ENCODE results near the gene DHRS11. TPM values are rescaled to one million over a fixed set of nuclear protein-coding genes. Genes with fewer than 3 reads are reported as not detected.

The DHRS11 gene
- total RNA-seq, 3 donors from 2014 or later = 146 to 295 (median 162) TPM

DNA sequence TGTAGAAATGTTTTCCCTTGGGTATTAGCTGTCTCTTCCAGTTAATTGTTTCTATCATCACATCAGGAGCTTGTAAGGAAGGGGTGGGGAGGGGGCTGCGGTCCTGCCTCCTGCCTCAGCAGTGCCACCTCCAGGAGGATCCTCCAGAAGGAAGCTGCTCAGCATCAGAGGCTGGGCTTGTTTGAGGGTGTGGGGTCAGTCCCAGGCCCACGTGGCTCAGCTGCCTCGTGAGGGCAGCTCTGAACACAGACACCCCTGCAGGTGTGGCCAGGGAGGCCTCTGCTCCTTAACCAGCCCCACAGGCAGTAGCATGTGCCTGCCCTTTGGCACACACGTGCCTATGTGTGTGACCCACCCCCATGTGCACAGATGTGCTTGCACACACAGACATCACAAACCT is 56.0 kb downstream of the DHRS11 start:
- no peaks in the 10 kb centered on the region for H3K9me3 ChIP-seq
- TF ChIP-seq, protein P1, sequence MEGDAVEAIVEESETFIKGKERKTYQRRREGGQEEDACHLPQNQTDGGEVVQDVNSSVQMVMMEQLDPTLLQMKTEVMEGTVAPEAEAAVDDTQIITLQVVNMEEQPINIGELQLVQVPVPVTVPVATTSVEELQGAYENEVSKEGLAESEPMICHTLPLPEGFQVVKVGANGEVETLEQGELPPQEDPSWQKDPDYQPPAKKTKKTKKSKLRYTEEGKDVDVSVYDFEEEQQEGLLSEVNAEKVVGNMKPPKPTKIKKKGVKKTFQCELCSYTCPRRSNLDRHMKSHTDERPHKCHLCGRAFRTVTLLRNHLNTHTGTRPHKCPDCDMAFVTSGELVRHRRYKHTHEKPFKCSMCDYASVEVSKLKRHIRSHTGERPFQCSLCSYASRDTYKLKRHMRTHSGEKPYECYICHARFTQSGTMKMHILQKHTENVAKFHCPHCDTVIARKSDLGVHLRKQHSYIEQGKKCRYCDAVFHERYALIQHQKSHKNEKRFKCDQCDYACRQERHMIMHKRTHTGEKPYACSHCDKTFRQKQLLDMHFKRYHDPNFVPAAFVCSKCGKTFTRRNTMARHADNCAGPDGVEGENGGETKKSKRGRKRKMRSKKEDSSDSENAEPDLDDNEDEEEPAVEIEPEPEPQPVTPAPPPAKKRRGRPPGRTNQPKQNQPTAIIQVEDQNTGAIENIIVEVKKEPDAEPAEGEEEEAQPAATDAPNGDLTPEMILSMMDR (IDR thresholded peaks at IDR 0.05) = no peak
- no peak for DNase-seq

DNA sequence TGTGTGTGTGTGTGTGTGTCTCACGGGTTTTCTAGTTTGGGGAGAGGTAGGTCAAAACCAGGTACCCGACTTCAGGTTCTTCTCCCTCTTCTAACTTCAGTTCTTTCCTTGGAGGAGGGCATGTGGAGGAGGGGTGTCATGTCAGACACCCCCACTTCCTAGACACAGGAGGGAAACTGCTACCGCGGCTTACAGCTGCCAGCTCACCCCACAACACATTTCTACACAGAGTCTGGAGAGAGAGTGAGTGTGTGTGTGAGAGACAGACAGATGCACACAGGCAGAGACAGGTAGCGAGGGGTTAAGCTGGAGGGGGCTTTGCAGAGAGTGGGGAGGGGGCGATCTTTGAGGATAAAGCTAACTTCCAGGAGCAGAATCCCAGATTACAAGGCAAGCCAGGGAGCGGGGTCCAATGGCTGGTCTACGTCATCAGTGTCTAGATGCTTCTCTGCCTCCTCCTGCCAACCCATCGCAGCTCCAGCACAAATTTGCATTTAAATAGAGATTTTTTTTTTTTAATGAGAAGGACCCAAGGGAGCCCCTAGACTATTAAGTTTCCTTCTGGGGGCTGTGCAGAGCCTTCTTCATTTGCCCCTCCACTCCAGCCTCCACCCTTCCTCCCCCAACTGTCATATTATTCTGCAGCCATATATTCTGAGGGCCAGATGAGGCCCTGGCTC is 58.6 kb downstream of the DHRS11 start:
- TF ChIP-seq, protein P1 (IDR thresholded peaks at IDR 0.05) = no peak
- no peaks in the 10 kb centered on the region for H3K9me3 ChIP-seq
- H3K4me3 ChIP-seq = no peak overlapping the region
- ATAC-seq (no peak), DNase-seq (no peak)
- intact Hi-C loops (cut with DNase I, micrococcal nuclease) = no loop called here
- no peaks in the 10 kb centered on the region for H3K4me1 ChIP-seq (ENCODE audit: low read depth)
- H3K36me3 ChIP-seq (ENCODE audit: low read depth) = no peaks in the 10 kb centered on the region

More for the DNA sequence above, 56.0 kb downstream of the DHRS11 start:
- intact Hi-C loops (cut with DNase I, micrococcal nuclease) = no loop called here
- no peak for ATAC-seq
- Histone ChIP-seq H3K36me3 (ENCODE audit: low read depth) (no peaks in the 10 kb centered on the region), H3K4me3 (no peak overlapping the region), H3K4me1 (ENCODE audit: low read depth) (peaks cover 4% of the 10 kb centered on the region)

Other genes starting within 250 kb of the DHRS11 start
- not detected for gene TBC1D3H, start 203.4 kb upstream of the DHRS11 start, total RNA-seq
- 10 to 100 TPM; 19.8 to 28.0 (median 21.2) TPM for gene ZNHIT3, start 105.2 kb upstream of the DHRS11 start, total RNA-seq
- gene MYO19, start 57.0 kb upstream of the DHRS11 start, total RNA-seq = 100 to 1,000 TPM in 1 of 3 donors, 10 to 100 TPM in 2; 67.5 to 103 (median 93.4) TPM
- gene PIGW, start 56.9 kb upstream of the DHRS11 start, total RNA-seq = 10 to 100 TPM in 1 of 3 donors, 1 to 10 TPM in 2; 4.6 to 10.2 (median 7.0) TPM
- 10 to 100 TPM; 80.4 to 93.4 (median 90.7) TPM for gene GGNBP2, start 47.0 kb upstream of the DHRS11 start, total RNA-seq
- 10 to 100 TPM in 1 of 3 donors, 1 to 10 TPM in 2; 8.2 to 12.8 (median 8.3) TPM for gene MRM1, start 9.7 kb downstream of the DHRS11 start, total RNA-seq